ENCODE results near the gene PKD2L2. TPM values are rescaled to one million over a fixed set of nuclear protein-coding genes. Genes with fewer than 3 reads are reported as not detected.

PKD2L2 gene
- total and polyA plus RNA-seq, 2 of the 4 experiments (the other 2 are of a cell fraction) = not detected

- BruUV-seq (replicated peaks) = no TSS peak
- H3K27ac ChIP-seq (ENCODE audit: insufficient read depth, low read length) = no peak overlapping the region
- H3K9me1 ChIP-seq (ENCODE audit: insufficient read depth, low read length) = peaks cover 2% of the 10 kb centered on the region; the same call in 1 of the 2 replicates
- no peak overlapping the region for H3K18ac ChIP-seq (ENCODE audit: low read depth, low read length)
- no peak overlapping the region for H2BK120ac ChIP-seq (ENCODE audit: low read depth, low read length)
- TF ChIP-seq RCOR1 (IDR thresholded peaks at IDR 0.05; ENCODE audit: insufficient replicate concordance, low read length) = no peak
- no peak for TF ChIP-seq MXI1 (IDR thresholded peaks at IDR 0.05; ENCODE audit: borderline replicate concordance, low read depth, low read length)
- H3K23ac ChIP-seq (ENCODE audit: low read depth, low read length) = no peak overlapping the region
- DNase-seq (no peak), ATAC-seq (ENCODE audit: low read depth) (no peak)
- no peaks in the 10 kb centered on the region for H3K36me3 ChIP-seq (ENCODE audit: control insufficient read depth, insufficient read depth, low read length)
- peaks cover 4% of the 10 kb centered on the region for H3K9me3 ChIP-seq (ENCODE audit: control insufficient read depth, insufficient read depth, low read length)
- in situ Hi-C loops (cut with MboI; ENCODE audit: low sequenced_read_pairs) (no loop called here), dilution Hi-C loops (cut with HindIII; ENCODE audit: low sequenced_read_pairs, unreplicated experiment) (no loop called here), intact Hi-C loops (cut with micrococcal nuclease) (no loop called here)
- H2AK9ac ChIP-seq (replicated peaks; ENCODE audit: low read depth, low read length, poor library complexity) = no peak overlapping the region
- H3K14ac ChIP-seq (replicated peaks; ENCODE audit: low read depth, low read length) = no peak overlapping the region
- H3K4me3 ChIP-seq (ENCODE audit: insufficient read depth, low read depth, low read length) = no peak overlapping the region
- no peak overlapping the region for H2BK15ac ChIP-seq (ENCODE audit: low read depth, low read length)
- no peak overlapping the region for H2AFZ ChIP-seq (replicated peaks; ENCODE audit: low read length, poor library complexity)
- no peak overlapping the region for H2AK5ac ChIP-seq (ENCODE audit: low read depth, low read length)
- H4K20me1 ChIP-seq (ENCODE audit: insufficient read depth, low read length) = no peaks in the 10 kb centered on the region
- H3K4me1 ChIP-seq (ENCODE audit: control insufficient read depth, insufficient read depth, low read length) = no peaks in the 10 kb centered on the region; the same call in 1 of the 2 replicates
- H3K4ac ChIP-seq (ENCODE audit: low read depth, low read length) = no peak overlapping the region
- no peak overlapping the region for H4K91ac ChIP-seq (ENCODE audit: insufficient read depth, low read depth, low read length)
- no peak overlapping the region for H3K4me2 ChIP-seq (ENCODE audit: low read depth, low read length)
- H3K27me3 ChIP-seq (ENCODE audit: control insufficient read depth, insufficient read depth, low read length) = no peaks in the 10 kb centered on the region
- H3K9ac ChIP-seq (ENCODE audit: low read depth, low read length) = no peak overlapping the region
- no peak overlapping the region for H2BK20ac ChIP-seq (ENCODE audit: low read depth, low read length)
- no peak overlapping the region for H3K56ac ChIP-seq (ENCODE audit: extremely low read depth, insufficient read depth, low read length)
- no CpG with 5 or more reads among the region's 1 CpG for WGBS, 2 experiments (ENCODE audit: extremely low coverage in 2 of 2, insufficient read length in 1 of 2)
- CTCF ChIA-PET = interaction anchor here (0.6 kb wide), 1 partner anchor 43 kb away, joined by 4 read pairs; no protein-coding TSS in a partner anchor
- H2BK5ac ChIP-seq (ENCODE audit: low read depth, low read length, poor library complexity, severe bottlenecking) = no peak overlapping the region
- no peak overlapping the region for H4K5ac ChIP-seq (ENCODE audit: low read depth, low read length)
- no peak overlapping the region for H4K8ac ChIP-seq (ENCODE audit: low read depth in 2 of 2, low read length in 2 of 2)
- POLR2A ChIA-PET (ENCODE audit: unreplicated experiment) = no interaction called here
- H3K79me1 ChIP-seq (ENCODE audit: low read depth in 1 of 2, low read length in 2 of 2) = no peaks in the 10 kb centered on the region
These were observed 27.7 kb downstream of the PKD2L2 start for GRCh38 chr5:137916923-137917322.

All from IMR-90 (cell line).